NCI-H2107 treated with DMSO at 0.1 percent for 48 hours (cell line): ENCODE results near the gene TMED8.
"Not testable (repeated sequence)": the region's sequence is repeated elsewhere in the genome, so short reads cannot be mapped to it uniquely, and the experiment has no call there.

Source experiments
- DNase-seq: peaks from one replicate; lab custom pipeline; 2025; ENCODE audit not compliant: unreplicated experiment; lab: John Stamatoyannopoulos, UW

The TMED8 gene

GRCh38 chr14:77376771-77377501, at the start of gene TMED8, which contains the start of gene SAMD15:
Gene TMED8, minus strand, starts transcription at chr14:77377094. Its CDS starts 41 bp downstream, at chr14:77377053.
Gene SAMD15, plus strand, starts transcription at chr14:77377379. Its CDS starts 40 bp downstream, at chr14:77377419.
- DNase-seq, result peak; percentile 78

GRCh38 chr14:77426396-77426795, 49.5 kb upstream of the TMED8 start:
- no peak for DNase-seq

GRCh38 chr14:77424862-77425261, 48.0 kb upstream of the TMED8 start:
- DNase-seq, result no peak

GRCh38 chr14:77423423-77423822, 46.5 kb upstream of the TMED8 start, which contains the start of gene NOXRED1:
Gene NOXRED1, minus strand, starts transcription at chr14:77423523. Its CDS starts 634 bp downstream, at chr14:77422889.
- no peak for DNase-seq

GRCh38 chr14:77421201-77421600, 44.3 kb upstream of the TMED8 start:
- no peak for DNase-seq

- DNase-seq, result no peak
Measured at GRCh38 chr14:77416836-77417235, 39.9 kb upstream of the TMED8 start.

- DNase-seq, result not testable (repeated sequence)
Measured at GRCh38 chr14:77416098-77416497, 39.2 kb upstream of the TMED8 start.

GRCh38 chr14:77415403-77416030, 38.6 kb upstream of the TMED8 start:
- DNase-seq, result not testable (repeated sequence)

- DNase-seq, result no peak
Measured at GRCh38 chr14:77409131-77409533, 32.2 kb upstream of the TMED8 start.

- DNase-seq, result no peak
Measured at GRCh38 chr14:77407158-77407557, 30.3 kb upstream of the TMED8 start.

GRCh38 chr14:77406718-77407117, 29.8 kb upstream of the TMED8 start:
- no peak for DNase-seq

GRCh38 chr14:77406086-77406485, 29.2 kb upstream of the TMED8 start:
- DNase-seq, result no peak

- DNase-seq, result no peak
Measured at GRCh38 chr14:77403768-77404167, 26.9 kb upstream of the TMED8 start.

GRCh38 chr14:77400216-77400615, 23.3 kb upstream of the TMED8 start:
- DNase-seq, result no peak

- no peak for DNase-seq
Measured at GRCh38 chr14:77390188-77390587, 13.3 kb upstream of the TMED8 start.

- DNase-seq, result no peak
Measured at GRCh38 chr14:77378701-77379100, 1.8 kb upstream of the TMED8 start.

- no peak for DNase-seq
Measured at GRCh38 chr14:77377502-77377844, 579 bp upstream of the TMED8 start.

GRCh38 chr14:77375973-77376770, 722 bp downstream of the TMED8 start:
- no peak for DNase-seq

- no peak for DNase-seq
Measured at GRCh38 chr14:77375164-77375950, 1.5 kb downstream of the TMED8 start.

- peak; percentile 55 for DNase-seq
Measured at GRCh38 chr14:77372304-77372841, 4.5 kb downstream of the TMED8 start.

GRCh38 chr14:77369285-77369684, 7.6 kb downstream of the TMED8 start:
- DNase-seq, result no peak
